Endodermal cell (in vitro differentiated cells): ENCODE data around the gene COL8A1. TPM values are rescaled to one million over a fixed set of nuclear protein-coding genes. Genes with fewer than 3 reads are reported as not detected.
"Not testable (repeated sequence)": the region's sequence is repeated elsewhere in the genome, so short reads cannot be mapped to it uniquely, and the experiment has no call there.

Source experiments
- DNase-seq: peaks from one replicate; pipeline ENCODE4 v3.0.0-alpha.2; 2017
- H3K27ac ChIP-seq: 2 replicates; pipeline ENCODE4 v1.5.1; 2013; ENCODE audit warnings: mild to moderate bottlenecking, low read depth, low read length, moderate library complexity
- H3K27me3 ChIP-seq: 2 replicates; pipeline ENCODE4 v1.6.1; 2013; ENCODE audit warnings: mild to moderate bottlenecking, low read length, moderate library complexity; ENCODE audit not compliant: insufficient read depth, control insufficient read depth, poor library complexity, severe bottlenecking
- H3K36me3 ChIP-seq: 2 replicates; pipeline ENCODE4 v1.7.0; 2013; ENCODE audit warnings: mild to moderate bottlenecking, low read length, moderate library complexity; ENCODE audit not compliant: control insufficient read depth, insufficient read depth
- H3K4me1 ChIP-seq: one replicate; pipeline ENCODE4 v1.7.0; 2013; ENCODE audit warnings: low read length; ENCODE audit not compliant: control insufficient read depth, insufficient read depth
- H3K4me3 ChIP-seq: 2 replicates; pipeline ENCODE4 v1.5.1; 2013; ENCODE audit warnings: mild to moderate bottlenecking, low read length, moderate library complexity
- H3K9ac ChIP-seq: 2 replicates; pipeline ENCODE4 v1.6.1; 2013; ENCODE audit warnings: mild to moderate bottlenecking, low read length, moderate library complexity; ENCODE audit not compliant: poor library complexity, severe bottlenecking; ENCODE audit errors: extremely low read depth
- H3K9me3 ChIP-seq: 2 replicates; pipeline ENCODE4 v1.6.1; 2013; ENCODE audit warnings: mild to moderate bottlenecking, low read length, moderate library complexity; ENCODE audit not compliant: control insufficient read depth
- H3K27ac Mint-ChIP-seq: 2 replicates; pipeline ENCODE4 v1.8.0; 2020; ENCODE audit warnings: mixed read lengths
- H3K27me3 Mint-ChIP-seq: 2 replicates; pipeline ENCODE4 v1.8.0; 2021; ENCODE audit warnings: mild to moderate bottlenecking, mixed read lengths; ENCODE audit not compliant: insufficient read depth
- H3K36me3 Mint-ChIP-seq: 2 replicates; pipeline ENCODE4 v1.8.0; 2020; ENCODE audit warnings: low read depth, mixed read lengths
- H3K4me1 Mint-ChIP-seq: 2 replicates; pipeline ENCODE4 v1.8.0; 2020; ENCODE audit warnings: mixed read lengths
- H3K4me3 Mint-ChIP-seq: 2 replicates; pipeline ENCODE4 v1.8.0; 2020; ENCODE audit warnings: mild to moderate bottlenecking, moderate library complexity, mixed read lengths
- H3K9me3 Mint-ChIP-seq: 2 replicates; pipeline ENCODE4 v1.8.0; 2020; ENCODE audit warnings: mild to moderate bottlenecking, mixed read lengths
- whole genome bisulfite sequencing, 2 experiments: methylation state at CpG; one replicate each; pipeline versions ENCODE4 v1.1.5 to v1.1.7; 2013; ENCODE audit warnings: missing lambda C conversion rate in 2 of 2, mixed read lengths in 1 of 2; ENCODE audit not compliant: insufficient coverage in 1 of 2, insufficient read length in 1 of 2; 5-methylcytosine and 5-hydroxymethylcytosine counted together
- total RNA-seq, 2 donors: library from RNA; stranded (reverse); fragmentation: NEBNext Ultra II Directional in 1 of 2; extraction: Animal tissue kit (Norgen Biotek cat#: 25700) in 1 of 2; gene quantifications; 2 replicates in 1 of 2; 3 replicates in 1 of 2; pipeline ENCODE4 v1.2.1, GENCODE V29; 2021
- TF ChIP-seq, protein P1 (sequence below): fragments of 200-600 bp; sonication (generic); conservative IDR thresholded peaks from 2 replicates; pipeline ENCODE4 v1.5.0; 2021; ENCODE audit warnings: antibody characterized with exemption, mild to moderate bottlenecking

Gene COL8A1
- total RNA-seq, 2 donors from 2014 or later = 3.5 to 3.9 TPM

DNA sequence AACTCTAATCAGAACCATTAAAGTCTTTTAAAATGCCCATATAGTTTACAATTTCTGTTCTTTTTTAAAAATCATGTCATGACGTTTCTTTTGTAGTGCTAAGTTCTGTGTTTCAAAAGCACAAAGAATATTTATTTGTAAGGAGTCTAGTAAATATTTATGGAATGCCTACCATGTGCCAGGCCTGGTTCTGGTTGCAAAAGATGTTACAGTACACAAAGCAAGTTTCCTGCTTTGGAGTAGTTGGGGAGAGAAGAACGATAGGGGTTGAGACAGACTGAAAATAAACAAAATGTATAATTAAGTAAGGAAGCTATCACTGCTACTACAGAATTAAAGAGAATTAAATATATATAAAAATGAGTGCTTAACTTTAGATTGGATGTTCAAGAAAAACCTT, 92.5 kb downstream of the COL8A1 start:
- no peak overlapping the region for H3K4me3 Mint-ChIP-seq
- WGBS, 2 experiments = 81% methylated on average over 1 of the region's 2 CpGs; no CpG with 5 or more reads in 1 of the 2 experiments
- no peak overlapping the region for H3K9ac ChIP-seq
- peaks cover 6% of the 10 kb centered on the region for H3K9me3 Mint-ChIP-seq
- no peaks in the 10 kb centered on the region for H3K36me3 ChIP-seq
- H3K36me3 Mint-ChIP-seq = no peaks in the 10 kb centered on the region
- peaks cover 2% of the 10 kb centered on the region for H3K27me3 Mint-ChIP-seq
- peaks cover 4% of the 10 kb centered on the region for H3K4me1 ChIP-seq
- H3K27me3 ChIP-seq = no peaks in the 10 kb centered on the region
- TF ChIP-seq, protein P1, sequence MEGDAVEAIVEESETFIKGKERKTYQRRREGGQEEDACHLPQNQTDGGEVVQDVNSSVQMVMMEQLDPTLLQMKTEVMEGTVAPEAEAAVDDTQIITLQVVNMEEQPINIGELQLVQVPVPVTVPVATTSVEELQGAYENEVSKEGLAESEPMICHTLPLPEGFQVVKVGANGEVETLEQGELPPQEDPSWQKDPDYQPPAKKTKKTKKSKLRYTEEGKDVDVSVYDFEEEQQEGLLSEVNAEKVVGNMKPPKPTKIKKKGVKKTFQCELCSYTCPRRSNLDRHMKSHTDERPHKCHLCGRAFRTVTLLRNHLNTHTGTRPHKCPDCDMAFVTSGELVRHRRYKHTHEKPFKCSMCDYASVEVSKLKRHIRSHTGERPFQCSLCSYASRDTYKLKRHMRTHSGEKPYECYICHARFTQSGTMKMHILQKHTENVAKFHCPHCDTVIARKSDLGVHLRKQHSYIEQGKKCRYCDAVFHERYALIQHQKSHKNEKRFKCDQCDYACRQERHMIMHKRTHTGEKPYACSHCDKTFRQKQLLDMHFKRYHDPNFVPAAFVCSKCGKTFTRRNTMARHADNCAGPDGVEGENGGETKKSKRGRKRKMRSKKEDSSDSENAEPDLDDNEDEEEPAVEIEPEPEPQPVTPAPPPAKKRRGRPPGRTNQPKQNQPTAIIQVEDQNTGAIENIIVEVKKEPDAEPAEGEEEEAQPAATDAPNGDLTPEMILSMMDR = no peak
- DNase-seq = no peak
- H3K27ac Mint-ChIP-seq = no peak overlapping the region
- H3K4me3 ChIP-seq = no peak overlapping the region
- H3K4me1 Mint-ChIP-seq = peaks cover 5% of the 10 kb centered on the region
- no peak overlapping the region for H3K27ac ChIP-seq
- no peaks in the 10 kb centered on the region for H3K9me3 ChIP-seq

DNA sequence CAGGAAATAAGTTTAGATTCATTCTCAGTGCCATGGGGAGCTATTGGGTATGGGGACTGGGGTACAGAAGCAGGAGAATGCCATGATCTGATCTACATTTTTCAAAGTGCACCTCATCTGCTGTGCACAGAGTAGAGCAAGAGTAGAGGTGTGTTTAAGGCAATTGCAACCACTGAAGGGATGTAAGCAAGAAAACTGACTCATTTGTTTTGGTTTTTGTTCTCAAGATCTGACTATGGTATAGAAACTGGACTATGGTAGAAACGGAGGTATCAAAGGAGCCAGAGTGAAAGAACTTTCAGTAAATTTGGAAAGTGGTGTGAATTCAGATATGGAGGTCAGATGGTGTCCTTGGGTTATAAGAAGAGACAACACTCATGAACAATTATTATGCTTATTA, 93.1 kb downstream of the COL8A1 start:
- no peak overlapping the region for H3K4me3 ChIP-seq
- Mint-ChIP-seq H3K27me3 (peaks cover 2% of the 10 kb centered on the region), H3K36me3 (no peaks in the 10 kb centered on the region), H3K4me1 (peaks cover 5% of the 10 kb centered on the region), H3K9me3 (peaks cover 4% of the 10 kb centered on the region), H3K4me3 (no peak overlapping the region), H3K27ac (no peak overlapping the region)
- WGBS, 2 experiments = 89% methylated on average over 1 of the region's 1 CpG; no CpG with 5 or more reads in 1 of the 2 experiments
- H3K4me1 ChIP-seq = peaks cover 4% of the 10 kb centered on the region
- no peak overlapping the region for H3K9ac ChIP-seq
- no peak overlapping the region for H3K27ac ChIP-seq
- no peaks in the 10 kb centered on the region for H3K27me3 ChIP-seq
- no peaks in the 10 kb centered on the region for H3K9me3 ChIP-seq
- TF ChIP-seq, protein P1 = no peak
- no peak for DNase-seq
- no peaks in the 10 kb centered on the region for H3K36me3 ChIP-seq

DNA sequence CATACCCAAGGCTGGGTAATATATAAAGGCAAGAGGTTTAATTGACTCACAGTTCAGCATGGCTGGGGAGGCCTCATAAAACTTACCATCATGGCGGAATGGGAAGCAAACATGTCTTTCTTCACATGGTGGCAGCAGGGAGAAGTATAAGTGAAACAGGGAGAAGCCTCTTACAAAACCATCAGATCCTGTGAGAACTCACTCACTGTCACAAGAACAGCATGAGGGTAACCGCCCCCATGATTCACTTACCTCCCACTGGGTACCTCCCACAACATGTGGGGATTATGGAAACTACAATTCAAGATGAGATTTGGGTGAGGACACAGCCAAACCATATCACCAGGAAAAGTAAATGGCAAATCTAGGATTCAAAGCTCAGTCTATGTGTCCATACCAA, 102.0 kb downstream of the COL8A1 start:
- H3K36me3 Mint-ChIP-seq, H3K27me3 Mint-ChIP-seq: not testable (repeated sequence)
- 79 to 100% methylated on average over 1 to 2 of the region's 2 CpGs for WGBS, 2 experiments

DNA sequence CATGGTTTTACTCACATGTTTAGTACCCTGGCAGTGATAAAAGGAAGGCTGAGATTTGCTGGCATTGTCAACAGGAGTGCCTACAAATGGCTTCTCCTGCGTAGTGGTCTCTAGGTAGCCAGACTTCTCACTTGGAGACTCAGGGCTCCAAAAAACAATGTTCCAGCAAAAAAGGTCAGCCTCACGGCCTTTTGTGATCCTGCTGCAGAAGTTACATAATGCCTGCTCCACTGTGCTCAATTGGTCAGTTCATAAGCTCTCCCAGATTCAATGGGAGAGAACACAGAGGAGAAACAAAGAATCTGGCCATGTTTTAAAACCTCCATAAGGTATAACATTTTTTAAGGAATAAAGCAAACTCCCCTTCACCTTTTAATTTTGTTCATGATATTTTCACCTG, 103.2 kb downstream of the COL8A1 start:
- no peak overlapping the region for H3K27ac ChIP-seq
- no peak overlapping the region for H3K9ac ChIP-seq
- H3K4me1 ChIP-seq = no peaks in the 10 kb centered on the region
- H3K4me3 ChIP-seq = no peak overlapping the region
- Mint-ChIP-seq H3K27me3 (no peaks in the 10 kb centered on the region), H3K36me3 (peaks cover 5% of the 10 kb centered on the region), H3K4me1 (no peaks in the 10 kb centered on the region), H3K4me3 (no peak overlapping the region), H3K9me3 (peaks cover 26% of the 10 kb centered on the region), H3K27ac (no peak overlapping the region)
- H3K9me3 ChIP-seq = peaks cover 15% of the 10 kb centered on the region
- no peaks in the 10 kb centered on the region for H3K27me3 ChIP-seq
- 78 to 90% methylated on average over 1 to 2 of the region's 2 CpGs for WGBS, 2 experiments
- no peak for DNase-seq
- no peaks in the 10 kb centered on the region for H3K36me3 ChIP-seq
- TF ChIP-seq, protein P1 = no peak

More for the DNA sequence above, 102.0 kb downstream of the COL8A1 start:
- not testable (repeated sequence) for H3K4me1 ChIP-seq, H3K4me3 Mint-ChIP-seq, H3K36me3 ChIP-seq, H3K4me1 Mint-ChIP-seq, H3K27ac Mint-ChIP-seq, H3K9ac ChIP-seq, H3K27ac ChIP-seq, H3K27me3 ChIP-seq, H3K4me3 ChIP-seq, DNase-seq
- peaks cover 26% of the 10 kb centered on the region for H3K9me3 Mint-ChIP-seq
- peaks cover 15% of the 10 kb centered on the region for H3K9me3 ChIP-seq
